ENCODE results near the gene UBE4A. TPM values are rescaled to one million over a fixed set of nuclear protein-coding genes. Genes with fewer than 3 reads are reported as not detected.

Gene UBE4A
- total and polyA plus RNA-seq, 9 of the 15 experiments (the other 6 are each of a cell fraction or from before 2014, with no cell fraction given) = 13.5 to 45.2 (median 26.8) TPM

DNA sequence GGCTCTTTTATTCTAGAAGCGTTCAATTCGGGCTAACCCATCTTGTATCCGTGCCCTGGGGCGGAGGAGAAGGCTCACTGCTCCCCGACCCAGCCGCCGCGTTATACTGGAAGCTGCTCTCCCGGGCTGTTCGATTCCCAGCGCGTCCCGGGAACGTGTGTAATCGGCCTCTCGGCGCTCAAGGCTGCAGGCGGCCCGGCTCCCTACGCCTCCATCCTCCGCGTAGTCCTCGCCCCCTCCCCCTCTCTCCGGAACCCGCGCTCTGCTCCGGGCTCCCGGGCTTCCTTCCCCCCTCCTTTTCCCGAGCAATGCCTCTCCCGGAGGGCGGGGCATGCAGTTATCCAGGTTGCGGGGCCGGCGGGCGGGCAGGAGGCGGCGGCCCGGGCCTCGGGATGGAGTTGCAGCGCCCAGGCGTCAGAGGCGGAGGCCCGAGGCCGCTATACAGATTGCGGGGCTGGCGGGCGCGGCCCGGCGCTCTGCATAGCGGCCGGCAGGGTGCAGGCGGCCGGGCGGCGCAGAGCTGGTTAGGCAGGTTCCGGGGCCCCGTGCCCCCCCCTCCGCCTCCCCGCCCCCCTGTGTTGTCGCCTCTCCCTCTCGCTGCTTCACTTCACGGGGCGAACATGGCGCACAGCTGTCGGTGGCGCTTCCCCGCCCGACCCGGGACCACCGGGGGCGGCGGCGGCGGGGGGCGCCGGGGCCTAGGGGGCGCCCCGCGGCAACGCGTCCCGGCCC, 76.7 kb downstream of the UBE4A start, which contains the start of gene KMT2A (continued):
- TF ChIP-seq, protein P1, sequence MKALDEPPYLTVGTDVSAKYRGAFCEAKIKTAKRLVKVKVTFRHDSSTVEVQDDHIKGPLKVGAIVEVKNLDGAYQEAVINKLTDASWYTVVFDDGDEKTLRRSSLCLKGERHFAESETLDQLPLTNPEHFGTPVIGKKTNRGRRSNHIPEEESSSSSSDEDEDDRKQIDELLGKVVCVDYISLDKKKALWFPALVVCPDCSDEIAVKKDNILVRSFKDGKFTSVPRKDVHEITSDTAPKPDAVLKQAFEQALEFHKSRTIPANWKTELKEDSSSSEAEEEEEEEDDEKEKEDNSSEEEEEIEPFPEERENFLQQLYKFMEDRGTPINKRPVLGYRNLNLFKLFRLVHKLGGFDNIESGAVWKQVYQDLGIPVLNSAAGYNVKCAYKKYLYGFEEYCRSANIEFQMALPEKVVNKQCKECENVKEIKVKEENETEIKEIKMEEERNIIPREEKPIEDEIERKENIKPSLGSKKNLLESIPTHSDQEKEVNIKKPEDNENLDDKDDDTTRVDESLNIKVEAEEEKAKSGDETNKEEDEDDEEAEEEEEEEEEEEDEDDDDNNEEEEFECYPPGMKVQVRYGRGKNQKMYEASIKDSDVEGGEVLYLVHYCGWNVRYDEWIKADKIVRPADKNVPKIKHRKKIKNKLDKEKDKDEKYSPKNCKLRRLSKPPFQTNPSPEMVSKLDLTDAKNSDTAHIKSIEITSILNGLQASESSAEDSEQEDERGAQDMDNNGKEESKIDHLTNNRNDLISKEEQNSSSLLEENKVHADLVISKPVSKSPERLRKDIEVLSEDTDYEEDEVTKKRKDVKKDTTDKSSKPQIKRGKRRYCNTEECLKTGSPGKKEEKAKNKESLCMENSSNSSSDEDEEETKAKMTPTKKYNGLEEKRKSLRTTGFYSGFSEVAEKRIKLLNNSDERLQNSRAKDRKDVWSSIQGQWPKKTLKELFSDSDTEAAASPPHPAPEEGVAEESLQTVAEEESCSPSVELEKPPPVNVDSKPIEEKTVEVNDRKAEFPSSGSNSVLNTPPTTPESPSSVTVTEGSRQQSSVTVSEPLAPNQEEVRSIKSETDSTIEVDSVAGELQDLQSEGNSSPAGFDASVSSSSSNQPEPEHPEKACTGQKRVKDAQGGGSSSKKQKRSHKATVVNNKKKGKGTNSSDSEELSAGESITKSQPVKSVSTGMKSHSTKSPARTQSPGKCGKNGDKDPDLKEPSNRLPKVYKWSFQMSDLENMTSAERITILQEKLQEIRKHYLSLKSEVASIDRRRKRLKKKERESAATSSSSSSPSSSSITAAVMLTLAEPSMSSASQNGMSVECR (CRISPR knock-in tag; IDR thresholded peaks at IDR 0.05) = peak; percentile 67
- no peak for TF ChIP-seq OTX1 (CRISPR knock-in tag; IDR thresholded peaks at IDR 0.05)
- no peak for TF ChIP-seq ZNF707 (CRISPR knock-in tag; conservative IDR thresholded peaks at IDR 0.05)
- TF ChIP-seq, protein P2, sequence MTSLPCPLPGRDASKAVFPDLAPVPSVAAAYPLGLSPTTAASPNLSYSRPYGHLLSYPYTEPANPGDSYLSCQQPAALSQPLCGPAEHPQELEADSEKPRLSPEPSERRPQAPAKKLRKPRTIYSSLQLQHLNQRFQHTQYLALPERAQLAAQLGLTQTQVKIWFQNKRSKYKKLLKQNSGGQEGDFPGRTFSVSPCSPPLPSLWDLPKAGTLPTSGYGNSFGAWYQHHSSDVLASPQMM (CRISPR knock-in tag; IDR thresholded peaks at IDR 0.05) = no peak
- peak; percentile 100 for TF ChIP-seq CBFA2T3 (IDR thresholded peaks at IDR 0.05)
- TF ChIP-seq, protein P3, sequence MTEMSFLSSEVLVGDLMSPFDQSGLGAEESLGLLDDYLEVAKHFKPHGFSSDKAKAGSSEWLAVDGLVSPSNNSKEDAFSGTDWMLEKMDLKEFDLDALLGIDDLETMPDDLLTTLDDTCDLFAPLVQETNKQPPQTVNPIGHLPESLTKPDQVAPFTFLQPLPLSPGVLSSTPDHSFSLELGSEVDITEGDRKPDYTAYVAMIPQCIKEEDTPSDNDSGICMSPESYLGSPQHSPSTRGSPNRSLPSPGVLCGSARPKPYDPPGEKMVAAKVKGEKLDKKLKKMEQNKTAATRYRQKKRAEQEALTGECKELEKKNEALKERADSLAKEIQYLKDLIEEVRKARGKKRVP (CRISPR knock-in tag; IDR thresholded peaks at IDR 0.05) = no peak
- TF ChIP-seq RNF2 (IDR thresholded peaks at IDR 0.05) = 0 out of 2 replicates have a peak, but pooled peaks have one; percentile 24
- TF ChIP-seq TGIF2 (CRISPR knock-in tag; IDR thresholded peaks at IDR 0.05) = peak; percentile 76; the same call in 1 of the 2 replicates
- TF ChIP-seq E2F3 (CRISPR knock-in tag; IDR thresholded peaks at IDR 0.05) = peak; percentile 88
- no peak for TF ChIP-seq ZNF408 (CRISPR knock-in tag; IDR thresholded peaks at IDR 0.05; ENCODE audit: low read depth)
- no peak for TF ChIP-seq KAT7 (CRISPR knock-in tag; IDR thresholded peaks at IDR 0.05; ENCODE audit: borderline replicate concordance)
- peak; percentile 65; the same call in 1 of the 2 replicates for TF ChIP-seq TAF7 (tag; IDR thresholded peaks at IDR 0.05)
- no peak; the same call in 1 of the 2 replicates for TF ChIP-seq PTBP1 (IDR thresholded peaks at IDR 0.05; ENCODE audit: low read depth, low read length)
- no peak for TF ChIP-seq ZNF140 (CRISPR knock-in tag; IDR thresholded peaks at IDR 0.05)
- TF ChIP-seq ZNF668 (CRISPR knock-in tag; IDR thresholded peaks at IDR 0.05) = no peak
- TF ChIP-seq NEUROD1 (IDR thresholded peaks at IDR 0.05; ENCODE audit: borderline replicate concordance, low read depth, low read length, partially characterized antibody) = no peak
- TF ChIP-seq POLR2AphosphoS5 (IDR thresholded peaks at IDR 0.05; ENCODE audit: control insufficient read depth, insufficient read depth, low read depth, low read length) = no peak; the same call in 1 of the 2 replicates
- peak; percentile 74 for TF ChIP-seq LEF1 (IDR thresholded peaks at IDR 0.05)
- no peak for TF ChIP-seq JUNB (CRISPR knock-in tag; conservative IDR thresholded peaks at IDR 0.05)
- TF ChIP-seq, protein P4, sequence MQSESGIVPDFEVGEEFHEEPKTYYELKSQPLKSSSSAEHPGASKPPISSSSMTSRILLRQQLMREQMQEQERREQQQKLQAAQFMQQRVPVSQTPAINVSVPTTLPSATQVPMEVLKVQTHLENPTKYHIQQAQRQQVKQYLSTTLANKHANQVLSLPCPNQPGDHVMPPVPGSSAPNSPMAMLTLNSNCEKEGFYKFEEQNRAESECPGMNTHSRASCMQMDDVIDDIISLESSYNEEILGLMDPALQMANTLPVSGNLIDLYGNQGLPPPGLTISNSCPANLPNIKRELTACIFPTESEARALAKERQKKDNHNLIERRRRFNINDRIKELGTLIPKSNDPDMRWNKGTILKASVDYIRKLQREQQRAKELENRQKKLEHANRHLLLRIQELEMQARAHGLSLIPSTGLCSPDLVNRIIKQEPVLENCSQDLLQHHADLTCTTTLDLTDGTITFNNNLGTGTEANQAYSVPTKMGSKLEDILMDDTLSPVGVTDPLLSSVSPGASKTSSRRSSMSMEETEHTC (IDR thresholded peaks at IDR 0.05) = no peak
- TF ChIP-seq BCL6 (CRISPR knock-in tag; IDR thresholded peaks at IDR 0.05) = no peak
- no peak for TF ChIP-seq CBX3 (IDR thresholded peaks at IDR 0.05; ENCODE audit: borderline replicate concordance in 1 of 2, low read length in 2 of 2)
- peak; percentile 12 for TF ChIP-seq POLR2B (IDR thresholded peaks at IDR 0.05; ENCODE audit: low read depth, partially characterized antibody)

All from K562 (cell line).